Measurements from ENCODE around the gene NRIP1. TPM values are rescaled to one million over a fixed set of nuclear protein-coding genes. Genes with fewer than 3 reads are reported as not detected.

The NRIP1 gene
- total RNA-seq: 10 to 100 TPM; 22.6 to 30.5 TPM
- 10 to 100 TPM; 24.0 to 29.2 (median 27.6) TPM for polyA plus RNA-seq (ENCODE audit: insufficient read length in 6 of 6)
- long read RNA-seq, donor 1, full-length matches to known transcripts: 11 of 11 reads
- long read RNA-seq, donor 1, partial matches to known transcripts: 0 of 11 reads
- long read RNA-seq, donor 1, other reads (novel, unspliced or antisense): 0 of 11 reads
- long read RNA-seq, donor 2, full-length matches to known transcripts: 7 of 7 reads
- long read RNA-seq, donor 2, partial matches to known transcripts: 0 of 7 reads
- long read RNA-seq, donor 2, other reads (novel, unspliced or antisense): 0 of 7 reads
- long read RNA-seq, donor 3, full-length matches to known transcripts: 5 of 5 reads
- long read RNA-seq, donor 3, partial matches to known transcripts: 0 of 5 reads
- long read RNA-seq, donor 3, other reads (novel, unspliced or antisense): 0 of 5 reads
- long read RNA-seq, donor 4: 0 reads
- long read RNA-seq, donor 5, full-length matches to known transcripts: 5 of 5 reads
- long read RNA-seq, donor 5, partial matches to known transcripts: 0 of 5 reads
- long read RNA-seq, donor 5, other reads (novel, unspliced or antisense): 0 of 5 reads
- long read RNA-seq, donor 6, full-length matches to known transcripts: 1 of 1 reads
- long read RNA-seq, donor 6, partial matches to known transcripts: 0 of 1 reads
- long read RNA-seq, donor 6, other reads (novel, unspliced or antisense): 0 of 1 reads
- long read RNA-seq, donor 7, full-length matches to known transcripts: 3 of 3 reads
- long read RNA-seq, donor 7, partial matches to known transcripts: 0 of 3 reads
- long read RNA-seq, donor 7, other reads (novel, unspliced or antisense): 0 of 3 reads
- long read RNA-seq, donor 8, full-length matches to known transcripts: 7 of 7 reads
- long read RNA-seq, donor 8, partial matches to known transcripts: 0 of 7 reads
- long read RNA-seq, donor 8, other reads (novel, unspliced or antisense): 0 of 7 reads
- long read RNA-seq, donor 9: 0 reads
- long read RNA-seq, donor 10, full-length matches to known transcripts: 1 of 2 reads
- long read RNA-seq, donor 10, partial matches to known transcripts: 0 of 2 reads
- long read RNA-seq, donor 10, other reads (novel, unspliced or antisense): 1 of 2 reads
- long read RNA-seq, donor 11, full-length matches to known transcripts: 5 of 5 reads
- long read RNA-seq, donor 11, partial matches to known transcripts: 0 of 5 reads
- long read RNA-seq, donor 11, other reads (novel, unspliced or antisense): 0 of 5 reads
- long read RNA-seq, donor 12, full-length matches to known transcripts: 2 of 2 reads
- long read RNA-seq, donor 12, partial matches to known transcripts: 0 of 2 reads
- long read RNA-seq, donor 12, other reads (novel, unspliced or antisense): 0 of 2 reads

- peak within 1 kb of the TSS; percentile 96 to 97 for H3K27ac ChIP-seq
- peaks cover 6 to 45% of the 10 kb centered on the region in 2 donors for H3K4me1 ChIP-seq
- no peaks in the 10 kb centered on the region for H3K36me3 ChIP-seq
- peak within 1 kb of the TSS; percentile 82 to 84 for H3K4me3 ChIP-seq
- DNase-seq: peak; percentile 89 to 98 (median 95)
- H3K27me3 ChIP-seq: no peaks in the 10 kb centered on the region
- H3K9me3 ChIP-seq: no peaks in the 10 kb centered on the region
- peak; percentile 90 for ATAC-seq
- no peak for TF ChIP-seq CTCF (IDR thresholded peaks at IDR 0.05)
- intact Hi-C loops (cut with DNase I): no loop called here
These were observed at the start of gene NRIP1 for GRCh38 chr21:15064576-15065391. TSS of gene NRIP1 (minus strand) at chr21:15065000. CDS start at chr21:14968192, 96,808 bp downstream.

GRCh38 chr21:15112858-15113257, 48.1 kb upstream of the NRIP1 start:
- no peak for DNase-seq
- intact Hi-C loops (cut with DNase I): no loop called here
- H3K4me3 ChIP-seq: no peak overlapping the region
- no peaks in the 10 kb centered on the region for H3K27me3 ChIP-seq
- no peak for TF ChIP-seq CTCF (IDR thresholded peaks at IDR 0.05)
- H3K27ac ChIP-seq: no peak overlapping the region
- no peaks in the 10 kb centered on the region for H3K4me1 ChIP-seq
- H3K36me3 ChIP-seq: no peaks in the 10 kb centered on the region
- no peaks in the 10 kb centered on the region for H3K9me3 ChIP-seq
- ATAC-seq: no peak

- Histone ChIP-seq H3K27ac (no peak overlapping the region), H3K4me1 (no peaks in the 10 kb centered on the region), H3K36me3 (no peaks in the 10 kb centered on the region), H3K27me3 (no peaks in the 10 kb centered on the region), H3K4me3 (no peak overlapping the region), H3K9me3 (no peaks in the 10 kb centered on the region)
- DNase-seq (no peak), ATAC-seq (no peak)
- TF ChIP-seq CTCF (IDR thresholded peaks at IDR 0.05): no peak
- intact Hi-C loops (cut with DNase I): no loop called here
These were observed 44.0 kb upstream of the NRIP1 start for GRCh38 chr21:15108801-15109200.

- TF ChIP-seq CTCF (IDR thresholded peaks at IDR 0.05): no peak
- intact Hi-C loops (cut with DNase I): no loop called here
These were observed 39.7 kb upstream of the NRIP1 start for GRCh38 chr21:15104470-15104869.

More at GRCh38 chr21:15104470-15104869, 39.7 kb upstream of the NRIP1 start:
- Histone ChIP-seq H3K4me3 (no peak overlapping the region), H3K27me3 (no peaks in the 10 kb centered on the region), H3K9me3 (no peaks in the 10 kb centered on the region), H3K36me3 (no peaks in the 10 kb centered on the region), H3K4me1 (no peaks in the 10 kb centered on the region), H3K27ac (no peak overlapping the region)
- ATAC-seq (no peak), DNase-seq (no peak)
